Measurements from ENCODE around the gene AQP9.

AQP9 gene

GRCh38 chr15:58228718-58229117 lies 90.5 kb downstream of the AQP9 start:
- no peak for DNase-seq

GRCh38 chr15:58229297-58229768 lies 91.2 kb downstream of the AQP9 start:
- DNase-seq = no peak

- no peak for DNase-seq
These were observed 94.3 kb downstream of the AQP9 start for GRCh38 chr15:58232281-58233065.

- no peak for DNase-seq
These were observed 95.2 kb downstream of the AQP9 start for GRCh38 chr15:58233341-58233740.

Data from cortex of kidney (tissue), 1 donor.